ENCODE measurements around the gene TPSB2. TPM values are rescaled to one million over a fixed set of nuclear protein-coding genes. Genes with fewer than 3 reads are reported as not detected.
A peak's percentile ranks its signal among the peaks of the same experiment; 100 is the strongest.
"Not testable (repeated sequence)": the region's sequence is repeated elsewhere in the genome, so short reads cannot be mapped to it uniquely, and the experiment has no call there.

Gene TPSB2
- total RNA-seq, 1 donor, result not detected

DNA sequence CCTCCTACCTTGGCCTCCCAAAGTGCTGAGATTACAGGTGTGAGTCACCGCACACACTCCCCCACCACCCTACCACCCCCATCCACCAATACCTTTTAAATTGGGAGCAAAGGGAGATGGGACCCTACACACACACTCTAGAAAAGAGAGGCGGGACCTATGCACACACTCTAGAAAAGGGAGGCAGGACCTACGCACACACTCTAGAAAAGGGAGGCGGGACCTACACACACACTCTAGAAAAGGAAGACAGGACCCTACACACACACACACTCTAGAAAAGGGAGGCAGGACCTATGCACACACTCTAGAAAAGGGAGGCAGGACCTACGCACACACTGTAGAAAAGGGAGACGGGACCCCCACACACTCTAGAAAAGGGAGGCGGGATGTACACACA is 44.8 kb upstream of the TPSB2 start:
- TF ChIP-seq, protein P1, sequence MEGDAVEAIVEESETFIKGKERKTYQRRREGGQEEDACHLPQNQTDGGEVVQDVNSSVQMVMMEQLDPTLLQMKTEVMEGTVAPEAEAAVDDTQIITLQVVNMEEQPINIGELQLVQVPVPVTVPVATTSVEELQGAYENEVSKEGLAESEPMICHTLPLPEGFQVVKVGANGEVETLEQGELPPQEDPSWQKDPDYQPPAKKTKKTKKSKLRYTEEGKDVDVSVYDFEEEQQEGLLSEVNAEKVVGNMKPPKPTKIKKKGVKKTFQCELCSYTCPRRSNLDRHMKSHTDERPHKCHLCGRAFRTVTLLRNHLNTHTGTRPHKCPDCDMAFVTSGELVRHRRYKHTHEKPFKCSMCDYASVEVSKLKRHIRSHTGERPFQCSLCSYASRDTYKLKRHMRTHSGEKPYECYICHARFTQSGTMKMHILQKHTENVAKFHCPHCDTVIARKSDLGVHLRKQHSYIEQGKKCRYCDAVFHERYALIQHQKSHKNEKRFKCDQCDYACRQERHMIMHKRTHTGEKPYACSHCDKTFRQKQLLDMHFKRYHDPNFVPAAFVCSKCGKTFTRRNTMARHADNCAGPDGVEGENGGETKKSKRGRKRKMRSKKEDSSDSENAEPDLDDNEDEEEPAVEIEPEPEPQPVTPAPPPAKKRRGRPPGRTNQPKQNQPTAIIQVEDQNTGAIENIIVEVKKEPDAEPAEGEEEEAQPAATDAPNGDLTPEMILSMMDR (IDR thresholded peaks at IDR 0.05; ENCODE audit: insufficient read depth, low read length), result no peak
- no peak for DNase-seq (ENCODE audit: low read depth)
- H3K4me3 ChIP-seq (ENCODE audit: low read depth, low read length), result no peak overlapping the region

DNA sequence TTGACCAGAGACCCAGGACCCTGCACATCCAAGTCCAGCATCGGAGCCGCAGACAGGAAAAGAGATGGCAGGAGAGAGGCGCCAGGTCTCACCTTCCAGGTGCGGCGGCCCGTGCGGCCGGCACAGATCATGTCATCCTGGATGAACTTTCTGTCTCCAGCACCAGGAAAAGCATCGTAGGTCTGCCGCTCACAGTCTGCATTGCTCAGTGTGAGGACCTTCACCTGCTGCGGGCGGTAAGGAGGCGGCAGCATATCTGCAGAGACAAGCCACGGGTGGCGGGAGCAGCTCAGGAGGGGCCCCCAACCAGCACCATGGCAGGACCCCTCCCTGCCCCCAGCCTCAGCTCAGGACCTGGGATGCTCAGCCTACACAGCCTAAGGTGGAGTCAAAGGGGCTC is 43.8 kb upstream of the TPSB2 start:
- no peak overlapping the region for H3K4me3 ChIP-seq (ENCODE audit: low read depth, low read length)
- no peak for DNase-seq (ENCODE audit: low read depth)
- TF ChIP-seq, protein P1 (IDR thresholded peaks at IDR 0.05; ENCODE audit: insufficient read depth, low read length), result no peak

DNA sequence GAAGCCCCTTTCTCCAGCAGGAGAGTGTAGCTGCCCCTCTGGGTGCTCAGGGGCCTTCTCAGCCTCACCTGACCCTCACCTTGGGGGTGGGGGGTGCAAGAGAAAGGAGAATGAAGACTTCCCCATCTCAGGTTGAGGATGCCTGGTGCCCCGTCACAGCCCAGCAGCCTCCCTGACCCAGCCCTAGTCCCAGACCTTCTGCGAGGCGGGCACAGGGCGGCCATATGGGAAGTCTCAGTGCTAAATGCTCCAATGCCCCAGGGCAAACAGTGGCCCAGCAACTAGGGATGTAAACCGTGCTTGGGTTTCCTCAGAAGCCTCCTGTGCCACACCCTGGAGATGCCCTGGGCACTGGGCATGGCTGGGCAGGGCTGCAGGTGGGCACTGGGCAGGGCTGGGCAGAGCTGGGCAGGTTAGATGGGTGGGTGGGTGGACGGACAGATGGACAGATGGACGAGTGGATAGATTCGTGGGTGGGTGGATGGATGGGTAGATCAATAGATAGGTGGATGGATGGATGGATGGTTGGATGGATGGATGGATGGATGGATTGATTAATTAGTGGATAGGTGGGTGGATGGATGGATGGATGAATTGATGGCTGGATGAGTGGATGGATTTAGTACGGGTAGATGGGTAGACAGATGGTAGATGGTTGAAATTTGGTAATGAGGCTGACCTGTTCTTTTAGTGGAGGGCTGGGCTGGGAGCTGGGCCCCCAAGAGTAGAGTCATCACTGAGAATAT is 42.6 kb upstream of the TPSB2 start:
- TF ChIP-seq, protein P1 (IDR thresholded peaks at IDR 0.05; ENCODE audit: insufficient read depth, low read length), result no peak
- no peak for DNase-seq (ENCODE audit: low read depth)
- no peak overlapping the region for H3K4me3 ChIP-seq (ENCODE audit: low read depth, low read length)

DNA sequence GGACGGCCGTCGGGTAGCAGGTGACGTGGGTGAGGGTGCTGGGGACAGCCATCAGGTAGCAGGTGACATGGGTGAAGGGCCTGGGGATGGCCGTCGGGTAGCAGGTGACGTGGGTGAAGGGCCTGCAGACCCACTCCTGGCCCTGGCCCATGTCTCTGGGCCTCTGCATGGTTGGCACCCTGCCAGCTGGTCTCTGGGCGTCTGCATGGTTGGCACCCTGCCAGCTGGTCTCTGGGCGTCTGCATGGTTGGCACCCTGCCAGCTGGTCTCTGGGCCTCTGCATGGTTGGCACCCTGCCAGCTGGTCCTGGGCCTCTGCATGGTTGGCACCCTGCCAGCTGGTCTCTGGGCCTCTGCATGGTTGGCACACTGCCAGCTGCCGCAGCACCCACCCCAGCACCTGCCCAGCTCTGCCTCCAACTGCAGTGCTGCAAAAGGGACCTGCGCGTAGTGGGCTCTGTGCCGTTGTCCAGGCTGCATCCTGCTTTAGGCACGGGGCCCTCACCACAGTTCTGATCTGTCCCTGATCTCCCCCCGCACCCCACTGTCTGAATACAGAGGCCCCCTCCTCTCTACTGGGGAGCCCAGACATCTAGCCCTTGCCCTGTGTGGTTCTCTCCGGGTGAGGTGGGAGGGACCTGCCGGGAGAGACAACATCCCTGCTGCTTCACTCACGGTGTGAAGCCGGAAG is 41.9 kb upstream of the TPSB2 start:
- DNase-seq (ENCODE audit: low read depth), result peak; percentile 15
- H3K4me3 ChIP-seq (ENCODE audit: low read depth, low read length), result not testable (repeated sequence)

DNA sequence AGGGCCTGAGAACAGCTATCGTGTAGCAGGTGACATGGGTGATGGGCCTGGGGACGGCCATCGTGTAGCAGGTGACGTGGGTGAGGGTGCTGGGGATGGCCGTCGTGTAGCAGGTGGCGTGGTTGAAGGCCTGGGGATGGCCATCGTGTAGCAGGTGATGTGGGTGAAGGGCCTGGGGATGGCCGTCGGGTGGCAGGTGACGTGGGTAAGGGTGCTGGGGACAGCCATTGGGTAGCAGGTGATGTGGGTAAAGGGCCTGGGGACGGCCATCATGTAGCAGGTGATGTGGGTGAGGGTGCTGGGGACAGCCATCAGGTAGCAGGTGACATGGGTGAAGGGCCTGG is 41.4 kb upstream of the TPSB2 start:
- TF ChIP-seq, protein P1 (IDR thresholded peaks at IDR 0.05; ENCODE audit: insufficient read depth, low read length), result no peak
- no peak overlapping the region for H3K4me3 ChIP-seq (ENCODE audit: low read depth, low read length)
- no peak for DNase-seq (ENCODE audit: low read depth)

DNA sequence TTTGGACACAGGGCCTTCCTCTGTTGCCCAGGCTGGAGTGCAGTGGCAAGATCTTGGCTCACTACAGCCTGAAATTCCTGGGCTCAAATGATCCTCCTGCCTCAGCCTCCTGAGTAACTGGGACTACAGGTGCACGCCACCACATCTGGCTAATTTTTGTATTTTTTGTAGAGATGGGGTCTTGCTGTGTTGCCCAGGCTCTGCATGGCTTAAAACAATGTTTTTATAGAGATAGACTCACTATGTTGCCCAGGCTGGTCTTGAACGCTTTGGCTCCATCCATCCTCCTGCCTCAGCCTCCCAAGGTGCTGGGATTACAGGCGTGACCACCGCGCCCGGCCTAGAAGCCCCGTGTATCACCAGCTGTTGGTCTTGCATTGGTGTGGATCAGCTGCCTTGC is 39.4 kb upstream of the TPSB2 start:
- not testable (repeated sequence) for DNase-seq (ENCODE audit: low read depth); H3K4me3 ChIP-seq (ENCODE audit: low read depth, low read length)

DNA sequence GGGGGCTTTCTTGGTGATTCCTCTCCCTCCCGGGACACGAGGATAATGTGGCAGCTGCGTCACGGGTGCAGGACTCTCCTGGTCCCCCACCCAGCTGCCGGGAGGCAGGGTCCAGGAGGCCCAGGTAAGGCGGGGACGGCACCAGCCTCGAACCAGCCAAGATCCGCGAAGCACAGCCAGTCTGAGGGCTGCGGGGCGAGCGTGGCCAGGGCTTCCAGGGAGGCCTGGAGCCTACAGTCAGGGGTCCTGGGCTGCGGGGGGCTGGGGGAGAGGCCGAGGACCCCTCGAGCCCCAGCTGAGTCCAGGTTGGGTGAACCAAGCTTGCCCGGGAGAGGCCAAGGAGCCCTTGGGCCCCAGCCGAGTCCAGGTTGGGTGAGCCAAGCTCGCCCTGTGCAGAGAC is 35.8 kb upstream of the TPSB2 start:
- TF ChIP-seq, protein P1 (IDR thresholded peaks at IDR 0.05; ENCODE audit: insufficient read depth, low read length), result no peak
- H3K4me3 ChIP-seq (ENCODE audit: low read depth, low read length), result no peak overlapping the region
- no peak for DNase-seq (ENCODE audit: low read depth)
